ENCODE results near the gene PDZRN4. TPM values are rescaled to one million over a fixed set of nuclear protein-coding genes. Genes with fewer than 3 reads are reported as not detected.

The PDZRN4 gene
- total and polyA plus RNA-seq, 2 experiments from 2014 or later = 0.90 TPM; not detected in 1

- no peak overlapping the region for H2AFZ ChIP-seq
- no peaks in the 10 kb centered on the region for H3K36me3 ChIP-seq (ENCODE audit: insufficient read depth)
- Mint-ChIP-seq H3K27me3 (ENCODE audit: insufficient read depth, low read depth, poor library complexity) (peaks cover 1% of the 10 kb centered on the region), H3K27ac (no peak overlapping the region), H3K4me3 (no peak overlapping the region), H3K9me3 (no peaks in the 10 kb centered on the region), H3K4me1 (peaks cover 33% of the 10 kb centered on the region), H3K36me3 (ENCODE audit: low read depth) (no peaks in the 10 kb centered on the region)
- H4K20me1 ChIP-seq (replicated peaks; ENCODE audit: insufficient read depth) = no peaks in the 10 kb centered on the region
- H3K79me2 ChIP-seq (replicated peaks; ENCODE audit: insufficient read depth) = no peaks in the 10 kb centered on the region
- H3K27me3 ChIP-seq (ENCODE audit: insufficient read depth) = no peaks in the 10 kb centered on the region
- no peak overlapping the region for H3K4me3 ChIP-seq
- DNase-seq (ENCODE audit: low spot score) = no peak
- H3K9me2 ChIP-seq (ENCODE audit: insufficient read depth) = no peaks in the 10 kb centered on the region; the same call in 1 of the 2 replicates
- ATAC-seq = no peak
- no peak overlapping the region for H3K4me2 ChIP-seq
- H3K4me1 ChIP-seq (ENCODE audit: insufficient read depth) = peaks cover 17% of the 10 kb centered on the region; the same call in 1 of the 2 replicates
- TF ChIP-seq JUNB (IDR thresholded peaks at IDR 0.05; ENCODE audit: unreplicated experiment) (no peak), ZNF114 (CRISPR knock-in tag; IDR thresholded peaks at IDR 0.05) (no peak), REST (IDR thresholded peaks at IDR 0.05; ENCODE audit: unreplicated experiment) (no peak)
- H3K27ac ChIP-seq (ENCODE audit: low read depth) = no peak overlapping the region
- H3F3A ChIP-seq (replicated peaks; ENCODE audit: low read depth) = no peaks in the 10 kb centered on the region
Observed at GRCh38 chr12:41512497-41512896, 324.4 kb downstream of the PDZRN4 start.

- no peaks in the 10 kb centered on the region for H3K27me3 Mint-ChIP-seq (ENCODE audit: insufficient read depth, low read depth, poor library complexity)
- TF ChIP-seq ZNF331 (CRISPR knock-in tag; IDR thresholded peaks at IDR 0.05; ENCODE audit: low read depth) (no peak), EZH2 (IDR thresholded peaks at IDR 0.05; ENCODE audit: low read depth, unreplicated experiment) (no peak), POLR2AphosphoS5 (IDR thresholded peaks at IDR 0.05; ENCODE audit: low read depth) (no peak), CTCF (conservative IDR thresholded peaks at IDR 0.05; ENCODE audit: low read depth in 2 of 2) (no peak), ETS1 (IDR thresholded peaks at IDR 0.05) (no peak), REST (IDR thresholded peaks at IDR 0.05; ENCODE audit: unreplicated experiment) (no peak), NANOG (IDR thresholded peaks at IDR 0.05; ENCODE audit: borderline replicate concordance) (no peak), ZNF114 (CRISPR knock-in tag; IDR thresholded peaks at IDR 0.05) (no peak)
Observed at GRCh38 chr12:41514021-41514777, 326.1 kb downstream of the PDZRN4 start.

More at GRCh38 chr12:41514021-41514777, 326.1 kb downstream of the PDZRN4 start:
- H3K27me3 ChIP-seq (ENCODE audit: insufficient read depth) = no peaks in the 10 kb centered on the region
- no peaks in the 10 kb centered on the region for H3K79me2 ChIP-seq (replicated peaks; ENCODE audit: insufficient read depth)
- H3K4me1 Mint-ChIP-seq = peaks cover 26% of the 10 kb centered on the region
- no peak overlapping the region for H3K4me2 ChIP-seq
- H3F3A ChIP-seq (replicated peaks; ENCODE audit: low read depth) = no peaks in the 10 kb centered on the region
- DNase-seq (ENCODE audit: low spot score) = no peak
- H3K36me3 ChIP-seq (ENCODE audit: insufficient read depth) = no peaks in the 10 kb centered on the region
- H3K4me3 Mint-ChIP-seq = no peak overlapping the region
- no peak for ATAC-seq
- no peaks in the 10 kb centered on the region for H4K20me1 ChIP-seq (replicated peaks; ENCODE audit: insufficient read depth)
- no peak overlapping the region for H3K27ac ChIP-seq (ENCODE audit: low read depth)
- H3K4me1 ChIP-seq (ENCODE audit: insufficient read depth) = peaks cover 17% of the 10 kb centered on the region; the same call in 1 of the 2 replicates
- H3K9me2 ChIP-seq (ENCODE audit: insufficient read depth) = no peaks in the 10 kb centered on the region; the same call in 1 of the 2 replicates
- H3K4me3 ChIP-seq = no peak overlapping the region
- no peak overlapping the region for H3K27ac Mint-ChIP-seq
- H2AFZ ChIP-seq = no peak overlapping the region
- no peaks in the 10 kb centered on the region for H3K36me3 Mint-ChIP-seq (ENCODE audit: low read depth)
- no peaks in the 10 kb centered on the region for H3K9me3 Mint-ChIP-seq
